C4-2B (cell line): ENCODE results near the gene TCAF1.

Experiments used
- ZFX ChIP-seq: fragments of 450-650 bp; IDR thresholded peaks from 2 replicates; pipeline ENCODE4 v1.6.1; 2017
- TF ChIP-seq, protein P1 (sequence below): fragments of 450-650 bp; conservative IDR thresholded peaks from 2 replicates; pipeline ENCODE4 v1.5.1; 2017; ENCODE audit warnings: mild to moderate bottlenecking

DNA sequence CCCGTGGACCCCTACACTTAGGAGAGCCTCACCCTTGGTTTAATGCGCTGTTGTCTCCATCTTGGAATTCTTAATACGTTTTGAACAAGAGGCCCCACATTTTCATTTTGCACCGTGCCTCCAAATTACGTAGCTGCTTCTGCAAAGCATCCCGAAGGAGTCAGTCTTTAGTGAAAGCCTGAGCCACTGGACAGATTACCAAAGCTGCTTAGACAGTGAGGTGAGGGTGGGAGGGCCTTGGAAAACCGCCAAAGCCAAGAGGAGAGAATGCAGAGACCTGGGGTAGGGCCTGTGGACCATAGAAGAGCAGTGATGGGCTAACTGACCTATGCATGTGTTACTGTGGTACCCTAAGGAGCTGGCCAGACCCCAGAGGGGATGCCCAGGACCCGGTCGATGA lies 4.2 kb upstream of the TCAF1 start:
- TF ChIP-seq, protein P1, sequence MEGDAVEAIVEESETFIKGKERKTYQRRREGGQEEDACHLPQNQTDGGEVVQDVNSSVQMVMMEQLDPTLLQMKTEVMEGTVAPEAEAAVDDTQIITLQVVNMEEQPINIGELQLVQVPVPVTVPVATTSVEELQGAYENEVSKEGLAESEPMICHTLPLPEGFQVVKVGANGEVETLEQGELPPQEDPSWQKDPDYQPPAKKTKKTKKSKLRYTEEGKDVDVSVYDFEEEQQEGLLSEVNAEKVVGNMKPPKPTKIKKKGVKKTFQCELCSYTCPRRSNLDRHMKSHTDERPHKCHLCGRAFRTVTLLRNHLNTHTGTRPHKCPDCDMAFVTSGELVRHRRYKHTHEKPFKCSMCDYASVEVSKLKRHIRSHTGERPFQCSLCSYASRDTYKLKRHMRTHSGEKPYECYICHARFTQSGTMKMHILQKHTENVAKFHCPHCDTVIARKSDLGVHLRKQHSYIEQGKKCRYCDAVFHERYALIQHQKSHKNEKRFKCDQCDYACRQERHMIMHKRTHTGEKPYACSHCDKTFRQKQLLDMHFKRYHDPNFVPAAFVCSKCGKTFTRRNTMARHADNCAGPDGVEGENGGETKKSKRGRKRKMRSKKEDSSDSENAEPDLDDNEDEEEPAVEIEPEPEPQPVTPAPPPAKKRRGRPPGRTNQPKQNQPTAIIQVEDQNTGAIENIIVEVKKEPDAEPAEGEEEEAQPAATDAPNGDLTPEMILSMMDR: no peak
- no peak for TF ChIP-seq ZFX
